Hindlimb muscle (tissue), 1 donor: ENCODE data around the gene HSD17B12. TPM values are rescaled to one million over a fixed set of nuclear protein-coding genes. Genes with fewer than 3 reads are reported as not detected.
A peak's percentile ranks its signal among the peaks of the same experiment; 100 is the strongest.

ENCODE experiments used
- DNase-seq: peaks from one replicate; pipeline ENCODE4 v3.0.0-alpha.2; 2013
- polyA plus RNA-seq: library from polyadenylated mRNA; unstranded; fragments of 120-200 nt; gene quantifications from one replicate; pipeline ENCODE4 v1.2.1, GENCODE V29; 2013; ENCODE audit not compliant: insufficient read length

The HSD17B12 gene
- polyA plus RNA-seq, 1 donor = 30.5 TPM

DNA sequence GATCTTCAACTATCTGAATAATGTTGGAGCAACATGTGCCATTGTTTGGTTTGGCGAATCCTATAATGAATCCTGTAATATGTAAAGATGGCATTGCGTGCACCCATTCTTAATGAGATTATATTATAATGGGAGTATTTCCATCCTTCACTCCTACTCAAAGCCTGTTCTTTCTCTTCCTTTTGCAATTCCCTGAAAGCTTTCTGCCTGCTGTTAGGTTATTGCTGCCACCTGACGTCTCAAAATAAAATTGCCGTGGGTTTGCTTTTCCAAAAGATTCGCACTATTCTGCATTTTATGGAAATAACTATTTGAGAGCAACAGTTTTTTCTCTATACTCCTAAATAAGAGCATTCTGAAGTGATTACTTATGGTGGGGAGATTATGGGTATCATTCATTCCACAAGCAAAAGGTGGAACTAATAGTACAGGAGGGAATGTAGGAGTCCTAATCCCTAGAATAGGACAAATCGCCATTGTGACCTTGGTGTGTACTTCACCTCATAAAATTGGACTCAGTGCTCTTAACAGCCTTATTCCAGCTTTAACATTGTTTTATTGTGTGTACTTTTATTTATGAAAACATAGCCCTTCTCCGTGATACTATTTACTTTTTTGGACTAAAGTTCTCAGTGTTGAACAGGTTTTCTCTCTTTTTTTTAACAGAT lies 130.5 kb downstream of the HSD17B12 start:
- DNase-seq = no peak

- no peak for DNase-seq
These were observed 131.9 kb downstream of the HSD17B12 start for GRCh38 chr11:43812471-43812870.

DNA sequence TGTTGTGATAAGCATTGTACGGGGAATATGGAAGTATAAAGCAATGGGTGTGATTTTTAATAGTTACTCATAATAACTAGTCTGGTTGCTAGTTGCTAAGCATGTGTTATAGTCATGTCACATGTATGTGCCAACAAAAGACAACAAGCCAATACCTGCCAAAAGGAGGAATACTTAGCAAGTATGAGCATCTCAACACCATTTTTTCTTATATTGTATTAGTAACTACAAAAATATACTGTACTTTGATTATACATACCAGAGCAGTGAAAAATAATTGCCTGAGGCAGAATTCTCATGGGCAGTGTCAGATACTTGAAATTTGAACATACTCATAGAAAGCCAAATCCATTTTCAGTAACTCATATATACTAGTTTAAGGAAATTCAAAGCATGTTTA lies 137.7 kb downstream of the HSD17B12 start:
- no peak for DNase-seq

GRCh38 chr11:43819926-43820325 lies 139.4 kb downstream of the HSD17B12 start:
- no peak for DNase-seq

DNA sequence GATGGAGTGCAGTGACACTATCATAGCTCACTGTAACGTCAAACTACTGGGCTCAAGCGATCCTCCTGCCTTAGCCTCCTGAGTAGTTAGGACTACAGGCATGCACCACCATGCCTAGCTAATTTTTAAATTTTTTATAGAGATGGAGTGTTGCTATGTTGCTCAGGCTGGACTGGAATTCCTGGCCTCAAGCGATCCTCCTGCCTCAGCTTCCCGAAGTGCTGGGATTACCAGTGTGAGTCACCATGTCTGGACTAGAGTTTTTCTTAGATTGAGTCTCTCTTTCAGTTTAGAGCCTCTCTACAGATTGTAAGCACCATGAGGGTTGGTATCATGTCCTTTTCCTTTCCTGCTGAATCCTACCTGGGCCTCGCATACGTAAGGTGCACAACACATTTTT lies 142.8 kb downstream of the HSD17B12 start:
- DNase-seq = no peak

DNA sequence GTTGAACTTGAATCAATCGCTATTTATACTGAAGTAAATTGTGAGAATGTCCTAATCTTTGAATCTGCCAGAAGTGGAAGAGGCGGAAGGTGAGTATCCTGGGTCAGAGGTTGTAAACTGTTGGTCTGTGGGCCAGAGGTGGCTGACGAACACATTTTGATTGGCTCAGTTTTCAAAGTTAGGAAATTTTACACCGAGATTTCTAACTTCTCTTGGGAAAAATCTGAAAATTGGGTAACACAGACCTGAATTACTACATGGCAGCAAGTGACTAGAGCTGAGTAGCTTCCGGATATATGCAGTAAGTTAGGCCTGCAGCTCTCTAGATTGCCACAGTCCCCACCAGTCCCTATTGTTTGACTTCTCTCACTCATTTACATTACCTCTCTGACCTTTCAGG lies 143.3 kb downstream of the HSD17B12 start:
- no peak for DNase-seq

GRCh38 chr11:43825217-43825816 lies 144.8 kb downstream of the HSD17B12 start:
- no peak for DNase-seq

DNA sequence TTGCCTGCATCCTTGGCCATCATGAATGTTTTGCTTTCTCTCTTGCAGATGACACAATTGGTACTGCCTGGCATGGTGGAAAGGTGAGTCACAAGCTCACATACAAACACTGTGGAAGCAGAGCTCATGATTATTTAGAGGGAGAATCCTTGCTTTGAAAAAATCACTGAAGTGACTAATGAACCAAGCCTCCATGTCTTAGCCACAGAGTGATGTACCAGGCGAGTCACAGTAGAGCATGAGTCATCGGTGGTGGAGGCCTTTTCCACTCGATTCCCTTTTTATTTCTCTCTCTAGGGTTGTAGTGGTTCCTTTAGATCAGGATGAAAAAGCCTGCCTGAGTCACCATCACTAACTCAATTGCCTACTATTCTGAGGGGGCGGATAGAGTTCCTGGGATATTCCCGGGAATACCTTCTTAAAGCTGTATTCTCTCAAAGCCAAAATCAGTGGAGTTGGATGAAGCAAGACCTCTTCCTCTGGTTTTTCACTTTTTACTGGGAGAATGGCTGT lies 150.4 kb downstream of the HSD17B12 start:
- DNase-seq = no peak

- no peak for DNase-seq
These were observed 152.0 kb downstream of the HSD17B12 start for GRCh38 chr11:43832536-43832935.

GRCh38 chr11:43833657-43834073 lies 153.1 kb downstream of the HSD17B12 start:
- DNase-seq = peak; percentile 38

DNA sequence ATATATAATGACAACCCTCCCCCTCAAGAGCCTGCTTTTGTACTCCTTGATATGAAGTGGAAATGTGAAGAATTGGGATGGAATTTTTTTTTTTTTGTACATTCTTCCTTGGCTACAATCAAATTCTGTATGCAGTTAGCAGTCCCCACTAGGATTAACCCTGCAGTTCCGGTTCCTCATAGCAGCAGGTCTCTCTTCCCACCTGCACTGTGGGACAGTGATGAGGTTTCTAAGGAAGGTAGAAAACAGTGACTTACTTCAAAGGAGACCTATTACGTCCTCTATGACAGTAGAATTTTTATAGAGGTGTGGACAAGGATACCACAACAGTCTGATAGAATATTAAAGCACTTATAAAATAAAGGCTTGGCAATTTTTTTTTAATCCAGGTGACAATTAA lies 153.7 kb downstream of the HSD17B12 start:
- no peak for DNase-seq

DNA sequence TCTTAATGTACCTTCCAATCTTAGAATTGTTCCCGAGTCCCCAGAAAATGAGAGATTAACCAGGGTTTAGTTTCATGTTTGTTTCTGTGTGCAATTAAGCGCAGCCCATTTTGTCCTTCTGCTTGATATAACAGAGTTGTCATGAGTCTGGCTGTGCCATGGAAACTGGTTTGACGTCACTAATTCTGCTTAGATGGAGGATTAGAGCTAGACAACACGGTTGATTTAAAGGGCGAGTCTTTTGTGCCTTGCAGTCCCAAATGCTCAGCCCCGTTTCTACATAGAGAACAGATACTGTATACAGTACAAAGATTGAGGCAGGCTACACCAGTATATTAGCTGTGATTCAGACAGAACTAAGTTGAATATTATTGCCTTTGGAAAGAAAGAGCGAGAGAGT lies 154.6 kb downstream of the HSD17B12 start:
- no peak for DNase-seq

- DNase-seq = no peak
These were observed 157.3 kb downstream of the HSD17B12 start for GRCh38 chr11:43837879-43838278.

- DNase-seq = no peak
These were observed 161.5 kb downstream of the HSD17B12 start for GRCh38 chr11:43842021-43842420.

GRCh38 chr11:43845816-43846215 lies 165.3 kb downstream of the HSD17B12 start:
- DNase-seq = no peak

GRCh38 chr11:43852057-43852636 lies 171.6 kb downstream of the HSD17B12 start:
- peak; percentile 34 for DNase-seq

DNA sequence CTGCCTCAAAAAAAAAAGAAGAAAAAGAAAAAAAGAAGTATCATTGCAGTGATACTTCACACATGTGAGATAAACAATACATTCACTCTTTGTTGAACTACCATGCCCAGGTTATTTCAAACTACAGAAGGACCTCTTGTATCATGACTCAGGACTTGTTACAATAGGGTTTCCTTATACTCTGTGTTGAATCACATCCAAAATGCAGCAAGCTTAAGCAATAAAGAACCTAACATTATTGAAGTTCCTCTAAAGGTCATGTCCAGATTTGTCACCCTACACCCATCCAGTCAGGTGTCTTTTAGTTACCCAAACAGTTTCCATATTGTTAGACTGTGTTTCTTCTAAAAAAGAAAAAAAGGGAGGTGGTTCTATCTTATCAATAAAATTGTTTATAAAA lies 173.2 kb downstream of the HSD17B12 start:
- DNase-seq = no peak

- no peak for DNase-seq
These were observed 176.5 kb downstream of the HSD17B12 start for GRCh38 chr11:43856993-43857392.

GRCh38 chr11:43861141-43861540 lies 180.6 kb downstream of the HSD17B12 start:
- no peak for DNase-seq

DNA sequence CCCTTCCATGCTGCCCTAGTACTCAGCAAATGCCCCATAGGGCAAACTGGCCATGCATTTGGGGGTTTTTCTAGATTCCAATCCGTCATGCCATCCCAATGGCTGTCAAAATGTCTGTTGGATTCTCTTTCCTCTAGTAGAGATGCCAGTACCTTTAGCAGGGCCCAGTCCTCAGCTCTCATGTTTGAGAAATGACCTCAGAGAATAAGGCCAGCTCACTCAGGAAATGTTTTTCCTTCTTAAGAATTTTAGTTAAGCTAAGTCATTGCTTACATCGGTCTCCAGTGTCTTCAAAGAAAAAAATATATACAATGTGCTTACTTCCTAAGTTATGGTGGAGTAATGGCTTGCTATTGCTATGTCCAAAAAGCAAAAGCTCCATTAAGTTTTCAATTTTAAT lies 186.0 kb downstream of the HSD17B12 start:
- DNase-seq = no peak

- no peak for DNase-seq
These were observed 186.4 kb downstream of the HSD17B12 start for GRCh38 chr11:43866969-43867368.

- DNase-seq = peak; percentile 9
These were observed 188.5 kb downstream of the HSD17B12 start for GRCh38 chr11:43868852-43869567.

DNA sequence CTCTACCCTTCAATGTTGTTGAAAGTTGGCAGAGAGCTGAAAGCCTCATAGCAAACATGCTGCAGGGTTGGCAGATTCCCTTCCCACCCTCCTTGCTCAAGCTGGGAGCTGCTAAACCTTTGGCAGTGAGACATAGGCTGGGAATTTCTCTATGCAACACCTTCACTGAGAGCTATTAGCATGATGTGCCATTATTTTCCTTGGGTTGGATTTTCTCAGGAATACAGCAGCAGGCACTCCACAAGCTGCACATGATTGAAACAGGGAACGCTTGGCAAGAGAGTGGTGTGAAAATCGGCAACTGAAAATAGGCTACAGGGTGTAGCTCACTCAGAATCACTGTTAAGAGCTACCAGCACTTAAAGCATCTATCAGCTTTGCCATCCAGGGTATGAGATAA lies 190.5 kb downstream of the HSD17B12 start:
- DNase-seq = no peak
